Measurements from ENCODE around the gene ACTL6B. TPM values are rescaled to one million over a fixed set of nuclear protein-coding genes. Genes with fewer than 3 reads are reported as not detected.
A peak's percentile ranks its signal among the peaks of the same experiment; 100 is the strongest.

ACTL6B gene
- total and polyA plus RNA-seq, 2 of the 13 experiments (the other 11 are each of a cell fraction or from before 2014, with no cell fraction given), result not detected

DNA sequence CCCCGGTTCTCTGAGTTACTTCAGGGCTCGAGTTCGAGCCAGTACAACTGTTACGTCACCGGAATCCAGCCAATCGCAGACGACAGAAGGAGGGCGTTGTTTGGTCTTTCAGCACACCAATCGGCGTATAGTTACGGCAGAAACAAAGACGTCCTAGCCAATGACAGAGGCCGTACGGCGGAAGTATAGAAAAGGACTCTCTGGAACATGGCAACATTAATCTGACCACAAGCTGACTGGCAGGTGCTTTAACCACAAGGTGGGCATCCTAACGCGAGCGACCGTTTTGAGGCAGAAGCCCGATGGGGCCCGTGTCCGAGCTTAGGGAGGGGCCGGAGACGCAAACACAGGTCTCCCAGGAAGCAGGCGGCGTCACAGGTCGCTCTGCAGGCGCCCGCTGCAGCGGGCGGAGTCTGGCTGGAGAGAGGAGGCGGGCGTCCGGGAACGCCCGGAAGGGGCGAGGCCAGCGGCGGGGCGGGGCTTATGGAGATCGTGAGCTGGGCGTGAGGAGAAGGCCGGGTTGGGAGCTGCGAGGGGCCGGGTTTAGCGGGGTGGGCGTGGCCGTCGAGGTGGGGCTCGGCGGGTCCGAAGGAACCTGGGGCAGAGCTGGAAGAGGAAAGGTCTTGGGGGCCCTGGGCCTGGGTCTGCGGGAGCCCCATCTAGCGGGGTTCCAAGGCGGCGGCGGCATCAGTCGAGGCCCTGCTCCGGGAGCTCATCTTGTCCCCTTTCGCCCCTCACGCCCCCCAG, 44.1 kb downstream of the ACTL6B start, which contains the start of gene MOSPD3 (continued):
- TF ChIP-seq NR3C1 (CRISPR knock-in tag; IDR thresholded peaks at IDR 0.05), result no peak
- TF ChIP-seq POGZ (CRISPR knock-in tag; IDR thresholded peaks at IDR 0.05), result no peak
- TF ChIP-seq ZXDC (CRISPR knock-in tag; IDR thresholded peaks at IDR 0.05), result no peak
- no peak for TF ChIP-seq GZF1 (CRISPR knock-in tag; IDR thresholded peaks at IDR 0.05)
- TF ChIP-seq GLI4 (CRISPR knock-in tag; IDR thresholded peaks at IDR 0.05; ENCODE audit: borderline replicate concordance), result no peak
- TF ChIP-seq, protein P1, sequence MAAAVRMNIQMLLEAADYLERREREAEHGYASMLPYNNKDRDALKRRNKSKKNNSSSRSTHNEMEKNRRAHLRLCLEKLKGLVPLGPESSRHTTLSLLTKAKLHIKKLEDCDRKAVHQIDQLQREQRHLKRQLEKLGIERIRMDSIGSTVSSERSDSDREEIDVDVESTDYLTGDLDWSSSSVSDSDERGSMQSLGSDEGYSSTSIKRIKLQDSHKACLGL (CRISPR knock-in tag; IDR thresholded peaks at IDR 0.05), result no peak
- TF ChIP-seq, protein P2, sequence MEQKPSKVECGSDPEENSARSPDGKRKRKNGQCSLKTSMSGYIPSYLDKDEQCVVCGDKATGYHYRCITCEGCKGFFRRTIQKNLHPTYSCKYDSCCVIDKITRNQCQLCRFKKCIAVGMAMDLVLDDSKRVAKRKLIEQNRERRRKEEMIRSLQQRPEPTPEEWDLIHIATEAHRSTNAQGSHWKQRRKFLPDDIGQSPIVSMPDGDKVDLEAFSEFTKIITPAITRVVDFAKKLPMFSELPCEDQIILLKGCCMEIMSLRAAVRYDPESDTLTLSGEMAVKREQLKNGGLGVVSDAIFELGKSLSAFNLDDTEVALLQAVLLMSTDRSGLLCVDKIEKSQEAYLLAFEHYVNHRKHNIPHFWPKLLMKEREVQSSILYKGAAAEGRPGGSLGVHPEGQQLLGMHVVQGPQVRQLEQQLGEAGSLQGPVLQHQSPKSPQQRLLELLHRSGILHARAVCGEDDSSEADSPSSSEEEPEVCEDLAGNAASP (CRISPR knock-in tag; IDR thresholded peaks at IDR 0.05; ENCODE audit: borderline replicate concordance), result no peak
- TF ChIP-seq KDM3A (CRISPR knock-in tag; IDR thresholded peaks at IDR 0.05; ENCODE audit: low read depth), result no peak
- TF ChIP-seq, protein P3, sequence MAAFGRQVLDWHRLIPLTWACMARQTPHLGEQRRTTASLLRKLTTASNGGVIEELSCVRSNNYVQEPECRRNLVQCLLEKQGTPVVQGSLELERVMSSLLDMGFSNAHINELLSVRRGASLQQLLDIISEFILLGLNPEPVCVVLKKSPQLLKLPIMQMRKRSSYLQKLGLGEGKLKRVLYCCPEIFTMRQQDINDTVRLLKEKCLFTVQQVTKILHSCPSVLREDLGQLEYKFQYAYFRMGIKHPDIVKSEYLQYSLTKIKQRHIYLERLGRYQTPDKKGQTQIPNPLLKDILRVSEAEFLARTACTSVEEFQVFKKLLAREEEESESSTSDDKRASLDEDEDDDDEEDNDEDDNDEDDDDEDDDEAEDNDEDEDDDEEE (CRISPR knock-in tag; IDR thresholded peaks at IDR 0.05), result no peak
- no peak for TF ChIP-seq ZNF207 (IDR thresholded peaks at IDR 0.05; ENCODE audit: borderline replicate concordance)
- peak; percentile 92 for TF ChIP-seq NFYB (CRISPR knock-in tag; IDR thresholded peaks at IDR 0.05)
- no peak for TF ChIP-seq MZF1 (CRISPR knock-in tag; IDR thresholded peaks at IDR 0.05; ENCODE audit: borderline replicate concordance)
- no peak for TF ChIP-seq RXRA (CRISPR knock-in tag; IDR thresholded peaks at IDR 0.05)
- no peak for TF ChIP-seq FOXO1 (CRISPR knock-in tag; IDR thresholded peaks at IDR 0.05)
- peak; percentile 56 for TF ChIP-seq HDAC1 (CRISPR knock-in tag; IDR thresholded peaks at IDR 0.05)
- no peak for TF ChIP-seq ZNF639 (CRISPR knock-in tag; conservative IDR thresholded peaks at IDR 0.05)
- no peak for TF ChIP-seq MIER3 (CRISPR knock-in tag; IDR thresholded peaks at IDR 0.05; ENCODE audit: borderline replicate concordance)
- no peak for TF ChIP-seq ZNF292 (CRISPR knock-in tag; IDR thresholded peaks at IDR 0.05; ENCODE audit: borderline replicate concordance, low read depth)
- peak; percentile 64 for TF ChIP-seq ZNF501 (CRISPR knock-in tag; IDR thresholded peaks at IDR 0.05)
- peak; percentile 68 for TF ChIP-seq ASH2L (IDR thresholded peaks at IDR 0.05; ENCODE audit: insufficient read length, low read depth, low read length)
- peak; percentile 93 for TF ChIP-seq ATF7 (IDR thresholded peaks at IDR 0.05)
- TF ChIP-seq ATF7 (CRISPR knock-in tag; IDR thresholded peaks at IDR 0.05), result no peak
- peak; percentile 58; the same call in 1 of the 2 replicates for TF ChIP-seq FOXC1 (CRISPR knock-in tag; IDR thresholded peaks at IDR 0.05; ENCODE audit: borderline replicate concordance)
- TF ChIP-seq ZFAT (CRISPR knock-in tag; conservative IDR thresholded peaks at IDR 0.05), result no peak
